PFSK-1 (cell line): ENCODE measurements around the gene ETFB.

Experiments used
- POLR2AphosphoS5 ChIP-seq: IDR thresholded peaks from 2 replicates; pipeline ENCODE4 v1.6.1; 2012; ENCODE audit warnings: low read depth, mild to moderate bottlenecking, control low read depth, low read length, moderate library complexity
- TAF1 ChIP-seq: IDR thresholded peaks from 2 replicates; pipeline ENCODE4 v1.6.1; 2012; ENCODE audit warnings: low read length, control low read depth, borderline replicate concordance; ENCODE audit not compliant: insufficient read depth
- TF ChIP-seq, protein P1 (sequence below), 2 experiments: IDR thresholded peaks; 2 replicates each; pipeline versions ENCODE4 v1.6.1 to v1.8.0; 2011 to 2012; ENCODE audit warnings: low read depth in 2 of 2, low read length in 2 of 2, control low read depth in 1 of 2, inconsistent platforms in 1 of 2, mild to moderate bottlenecking in 1 of 2, moderate library complexity in 1 of 2; ENCODE audit not compliant: insufficient read depth in 1 of 2

DNA sequence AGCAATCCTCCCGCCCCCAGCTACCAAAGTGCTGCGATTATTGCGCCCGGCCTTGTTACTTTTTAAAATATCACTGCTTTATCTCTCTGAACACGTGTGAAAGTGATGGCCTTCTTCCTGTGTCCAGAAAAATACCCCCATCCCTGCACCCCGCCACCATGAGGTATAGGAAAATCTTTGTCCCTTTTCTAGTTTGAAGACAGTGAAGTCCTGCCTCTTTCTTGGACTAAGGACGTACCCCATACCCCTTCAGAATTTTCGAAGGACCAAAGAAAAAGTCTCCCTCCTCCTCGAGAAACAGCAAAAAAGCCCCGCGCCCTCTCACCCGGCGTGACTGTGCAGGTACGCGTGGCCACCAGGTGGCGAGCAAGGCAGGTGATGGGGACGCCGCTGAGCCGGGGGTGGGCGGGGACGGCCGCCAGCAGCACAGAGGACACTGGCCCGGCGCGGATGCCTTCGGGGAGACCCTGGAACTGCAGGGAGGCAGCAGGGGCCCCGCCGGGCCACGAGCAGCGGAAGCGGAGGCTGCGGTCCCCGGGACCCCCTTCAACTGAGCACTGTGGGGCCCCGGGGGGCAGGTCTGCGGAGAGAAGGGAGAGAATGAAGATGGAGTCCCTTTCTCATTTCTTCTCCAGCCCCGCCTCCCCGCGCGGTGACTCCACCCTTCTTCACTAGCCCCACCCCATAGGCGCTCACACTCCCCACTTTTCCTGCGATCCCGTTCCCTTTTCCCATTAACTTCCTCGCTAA lies 27.4 kb downstream of the ETFB start:
- TF ChIP-seq POLR2AphosphoS5: no peak
- TF ChIP-seq, protein P1, sequence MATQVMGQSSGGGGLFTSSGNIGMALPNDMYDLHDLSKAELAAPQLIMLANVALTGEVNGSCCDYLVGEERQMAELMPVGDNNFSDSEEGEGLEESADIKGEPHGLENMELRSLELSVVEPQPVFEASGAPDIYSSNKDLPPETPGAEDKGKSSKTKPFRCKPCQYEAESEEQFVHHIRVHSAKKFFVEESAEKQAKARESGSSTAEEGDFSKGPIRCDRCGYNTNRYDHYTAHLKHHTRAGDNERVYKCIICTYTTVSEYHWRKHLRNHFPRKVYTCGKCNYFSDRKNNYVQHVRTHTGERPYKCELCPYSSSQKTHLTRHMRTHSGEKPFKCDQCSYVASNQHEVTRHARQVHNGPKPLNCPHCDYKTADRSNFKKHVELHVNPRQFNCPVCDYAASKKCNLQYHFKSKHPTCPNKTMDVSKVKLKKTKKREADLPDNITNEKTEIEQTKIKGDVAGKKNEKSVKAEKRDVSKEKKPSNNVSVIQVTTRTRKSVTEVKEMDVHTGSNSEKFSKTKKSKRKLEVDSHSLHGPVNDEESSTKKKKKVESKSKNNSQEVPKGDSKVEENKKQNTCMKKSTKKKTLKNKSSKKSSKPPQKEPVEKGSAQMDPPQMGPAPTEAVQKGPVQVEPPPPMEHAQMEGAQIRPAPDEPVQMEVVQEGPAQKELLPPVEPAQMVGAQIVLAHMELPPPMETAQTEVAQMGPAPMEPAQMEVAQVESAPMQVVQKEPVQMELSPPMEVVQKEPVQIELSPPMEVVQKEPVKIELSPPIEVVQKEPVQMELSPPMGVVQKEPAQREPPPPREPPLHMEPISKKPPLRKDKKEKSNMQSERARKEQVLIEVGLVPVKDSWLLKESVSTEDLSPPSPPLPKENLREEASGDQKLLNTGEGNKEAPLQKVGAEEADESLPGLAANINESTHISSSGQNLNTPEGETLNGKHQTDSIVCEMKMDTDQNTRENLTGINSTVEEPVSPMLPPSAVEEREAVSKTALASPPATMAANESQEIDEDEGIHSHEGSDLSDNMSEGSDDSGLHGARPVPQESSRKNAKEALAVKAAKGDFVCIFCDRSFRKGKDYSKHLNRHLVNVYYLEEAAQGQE (IDR thresholded peaks at IDR 0.05; ENCODE audit: insufficient read depth in 1 of 2, low read depth in 2 of 2, low read length in 2 of 2): no peak; a peak in 1 of 4 replicates
- TF ChIP-seq TAF1: no peak
